PFSK-1 (cell line): Measurements from ENCODE around the gene RPS6KC1.

Experiments used
- FOXP2 ChIP-seq: optimal IDR thresholded peaks from 2 replicates; pipeline ENCODE3; 2011; ENCODE audit warnings: borderline replicate concordance, control low read depth, inconsistent platforms; ENCODE audit not compliant: insufficient read depth; ENCODE audit errors: extremely low read length, extremely low read depth
- POLR2AphosphoS5 ChIP-seq: IDR thresholded peaks from 2 replicates; pipeline ENCODE4 v1.6.1; 2012; ENCODE audit warnings: low read depth, mild to moderate bottlenecking, control low read depth, low read length, moderate library complexity
- REST ChIP-seq, 2 experiments: IDR thresholded peaks; 2 replicates each; pipeline versions ENCODE4 v1.6.1 to v1.8.0; 2011 to 2012; ENCODE audit warnings: low read depth in 2 of 2, low read length in 2 of 2, control low read depth in 1 of 2, inconsistent platforms in 1 of 2, mild to moderate bottlenecking in 1 of 2, moderate library complexity in 1 of 2; ENCODE audit not compliant: insufficient read depth in 1 of 2
- SIN3A ChIP-seq: IDR thresholded peaks from 2 replicates; pipeline ENCODE4 v1.6.1; 2012; ENCODE audit warnings: mild to moderate bottlenecking, low read length, moderate library complexity, borderline replicate concordance; ENCODE audit not compliant: insufficient read depth
- TAF1 ChIP-seq: IDR thresholded peaks from 2 replicates; pipeline ENCODE4 v1.6.1; 2012; ENCODE audit warnings: low read length, control low read depth, borderline replicate concordance; ENCODE audit not compliant: insufficient read depth

DNA sequence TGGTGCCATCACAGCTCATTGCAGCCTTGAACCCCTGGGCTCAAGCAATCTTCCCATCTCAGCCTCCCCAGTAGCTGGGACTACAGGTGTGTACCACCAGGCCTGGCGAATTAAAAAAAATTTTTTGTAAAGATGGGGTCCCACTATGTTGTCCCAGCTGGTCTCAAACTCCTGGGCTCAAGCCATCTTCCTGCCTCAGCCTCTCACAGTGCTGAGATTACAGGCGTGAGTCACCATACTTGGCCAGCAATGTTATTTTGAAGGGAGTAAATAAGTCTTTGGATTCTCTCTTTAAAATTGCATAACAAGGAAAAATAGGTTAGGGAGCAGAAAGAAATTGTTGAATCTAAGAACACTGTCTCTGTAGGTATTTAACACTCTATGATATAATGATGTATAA, 111.3 kb downstream of the RPS6KC1 start:
- TF ChIP-seq TAF1 (no peak), POLR2AphosphoS5 (no peak), REST (IDR thresholded peaks at IDR 0.05; ENCODE audit: insufficient read depth in 1 of 2, low read depth in 2 of 2, low read length in 2 of 2) (no peak), SIN3A (no peak), FOXP2 (no peak)
